BE2C (cell line): ENCODE data around the gene GNG7.

ENCODE experiments used
- DNase-seq: peaks from one replicate; pipeline ENCODE4 v3.0.0-alpha.2; 2020
- H3K27me3 ChIP-seq: fragments of 250-450 bp; sonication (Bioruptor Pico); 2 replicates; pipeline ENCODE4 v1.5.1; 2020; ENCODE audit warnings: mild to moderate bottlenecking
- H3K36me3 ChIP-seq: fragments of 250-450 bp; sonication (Bioruptor Pico); 2 replicates; pipeline ENCODE4 v1.5.1; 2020; ENCODE audit warnings: mild to moderate bottlenecking
- H3K4me1 ChIP-seq: fragments of 250-450 bp; sonication (Bioruptor Pico); 2 replicates; pipeline ENCODE4 v1.5.1; 2020
- H3K4me3 ChIP-seq: 2 replicates; pipeline ENCODE4 v1.5.1; 2011; ENCODE audit warnings: low read depth, low read length
- H3K9me3 ChIP-seq: fragments of 250-450 bp; sonication (Bioruptor Pico); 2 replicates; pipeline ENCODE4 v1.5.1; 2020
- TF ChIP-seq, protein P1 (sequence below): IDR thresholded peaks from 2 replicates; pipeline ENCODE4 v1.5.1; 2012; ENCODE audit warnings: mild to moderate bottlenecking, low read depth, low read length

Gene GNG7

DNA sequence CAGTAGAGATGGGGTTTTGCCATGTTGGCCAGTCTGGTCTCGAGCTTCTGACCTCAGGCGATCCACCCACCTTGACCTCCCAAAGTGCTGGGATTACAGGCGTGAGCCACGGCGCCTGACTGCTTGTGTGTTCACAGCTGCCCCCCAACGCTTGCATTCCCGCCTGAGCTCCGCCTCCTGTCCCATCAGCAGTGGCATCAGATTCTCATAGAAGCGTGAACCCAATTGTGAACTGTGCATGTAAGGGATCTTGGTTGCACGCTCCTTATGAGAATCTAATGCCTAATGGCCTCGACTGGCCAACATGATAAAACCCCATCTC, 150.7 kb downstream of the GNG7 start:
- no peaks in the 10 kb centered on the region for H3K36me3 ChIP-seq
- no peak overlapping the region for H3K4me3 ChIP-seq
- no peaks in the 10 kb centered on the region for H3K4me1 ChIP-seq
- TF ChIP-seq, protein P1, sequence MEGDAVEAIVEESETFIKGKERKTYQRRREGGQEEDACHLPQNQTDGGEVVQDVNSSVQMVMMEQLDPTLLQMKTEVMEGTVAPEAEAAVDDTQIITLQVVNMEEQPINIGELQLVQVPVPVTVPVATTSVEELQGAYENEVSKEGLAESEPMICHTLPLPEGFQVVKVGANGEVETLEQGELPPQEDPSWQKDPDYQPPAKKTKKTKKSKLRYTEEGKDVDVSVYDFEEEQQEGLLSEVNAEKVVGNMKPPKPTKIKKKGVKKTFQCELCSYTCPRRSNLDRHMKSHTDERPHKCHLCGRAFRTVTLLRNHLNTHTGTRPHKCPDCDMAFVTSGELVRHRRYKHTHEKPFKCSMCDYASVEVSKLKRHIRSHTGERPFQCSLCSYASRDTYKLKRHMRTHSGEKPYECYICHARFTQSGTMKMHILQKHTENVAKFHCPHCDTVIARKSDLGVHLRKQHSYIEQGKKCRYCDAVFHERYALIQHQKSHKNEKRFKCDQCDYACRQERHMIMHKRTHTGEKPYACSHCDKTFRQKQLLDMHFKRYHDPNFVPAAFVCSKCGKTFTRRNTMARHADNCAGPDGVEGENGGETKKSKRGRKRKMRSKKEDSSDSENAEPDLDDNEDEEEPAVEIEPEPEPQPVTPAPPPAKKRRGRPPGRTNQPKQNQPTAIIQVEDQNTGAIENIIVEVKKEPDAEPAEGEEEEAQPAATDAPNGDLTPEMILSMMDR, result no peak
- no peak for DNase-seq
- H3K27me3 ChIP-seq, result no peaks in the 10 kb centered on the region
- H3K9me3 ChIP-seq, result no peaks in the 10 kb centered on the region

DNA sequence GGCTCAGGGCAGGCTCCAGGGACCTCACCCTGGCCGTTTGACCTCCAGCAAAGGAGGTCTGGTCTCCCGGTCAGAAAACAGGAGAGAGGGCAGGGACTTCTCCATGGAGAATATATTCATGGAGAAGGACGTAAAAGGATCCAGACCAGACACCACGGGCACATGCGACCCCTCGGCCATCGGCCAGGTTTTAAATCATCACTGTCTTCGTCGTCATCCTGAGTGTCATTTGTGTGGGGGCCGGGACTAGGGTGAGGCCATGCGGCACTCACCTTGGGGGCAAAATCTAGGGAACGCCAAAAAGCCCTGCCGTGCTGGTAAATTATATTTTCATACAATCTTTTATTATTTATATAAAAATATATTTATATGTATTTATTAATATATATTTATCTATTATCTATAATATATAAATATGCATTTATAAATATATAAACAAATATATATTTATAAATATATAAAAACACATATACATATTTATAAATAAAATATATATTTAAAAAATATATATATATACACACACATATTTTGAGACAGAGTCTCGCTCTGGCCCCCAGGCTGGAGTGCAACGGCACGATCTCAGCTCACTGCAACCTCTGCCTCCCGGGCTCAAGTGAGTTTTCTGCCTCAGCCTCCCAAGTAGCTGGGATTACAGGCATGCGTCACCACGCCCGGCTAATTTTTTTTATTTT, 151.2 kb downstream of the GNG7 start:
- no peaks in the 10 kb centered on the region for H3K4me1 ChIP-seq
- TF ChIP-seq, protein P1, result no peak
- no peak for DNase-seq
- no peaks in the 10 kb centered on the region for H3K9me3 ChIP-seq
- no peaks in the 10 kb centered on the region for H3K36me3 ChIP-seq
- no peak overlapping the region for H3K4me3 ChIP-seq
- no peaks in the 10 kb centered on the region for H3K27me3 ChIP-seq

DNA sequence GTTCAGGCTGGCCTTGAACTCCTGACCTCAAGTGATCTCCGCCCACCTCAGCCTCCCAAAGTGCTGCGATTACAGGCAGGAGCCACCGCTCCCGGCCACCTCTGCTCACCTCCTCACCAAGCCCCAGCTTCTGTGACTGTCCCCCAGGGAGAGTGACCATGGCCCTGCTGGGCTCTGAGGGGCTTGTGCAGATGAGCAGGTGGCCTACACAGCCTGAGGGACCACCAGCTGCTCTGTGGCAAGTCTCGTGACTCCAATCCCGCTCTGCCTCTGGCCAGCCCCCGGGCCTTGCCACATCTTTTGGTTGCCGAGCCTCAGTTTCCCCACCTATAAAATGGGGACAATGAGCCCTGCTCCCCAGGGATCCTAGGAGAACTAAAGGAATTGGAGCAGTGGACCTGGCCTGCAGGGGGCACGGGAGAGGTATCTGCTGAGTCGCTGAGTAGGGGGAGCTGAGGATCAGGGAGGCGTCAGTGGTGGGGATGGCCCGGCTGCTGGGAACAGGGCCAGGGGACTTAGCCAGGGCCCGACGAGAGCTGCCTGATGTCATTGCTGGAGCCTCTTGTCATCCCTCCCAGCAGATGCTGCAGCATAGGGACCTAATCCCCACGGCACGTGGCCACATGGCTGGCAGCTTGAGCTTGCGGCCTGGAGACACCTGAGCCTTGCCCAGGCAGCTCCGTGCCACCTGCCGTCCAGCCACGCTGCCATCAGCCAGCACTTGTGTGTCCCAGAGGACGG, 151.9 kb downstream of the GNG7 start:
- Histone ChIP-seq H3K4me3 (no peak overlapping the region), H3K9me3 (no peaks in the 10 kb centered on the region), H3K4me1 (no peaks in the 10 kb centered on the region), H3K27me3 (no peaks in the 10 kb centered on the region), H3K36me3 (no peaks in the 10 kb centered on the region)
- TF ChIP-seq, protein P1, result peak; percentile 15; the same call in 1 of the 2 replicates
- DNase-seq, result peak; percentile 36

DNA sequence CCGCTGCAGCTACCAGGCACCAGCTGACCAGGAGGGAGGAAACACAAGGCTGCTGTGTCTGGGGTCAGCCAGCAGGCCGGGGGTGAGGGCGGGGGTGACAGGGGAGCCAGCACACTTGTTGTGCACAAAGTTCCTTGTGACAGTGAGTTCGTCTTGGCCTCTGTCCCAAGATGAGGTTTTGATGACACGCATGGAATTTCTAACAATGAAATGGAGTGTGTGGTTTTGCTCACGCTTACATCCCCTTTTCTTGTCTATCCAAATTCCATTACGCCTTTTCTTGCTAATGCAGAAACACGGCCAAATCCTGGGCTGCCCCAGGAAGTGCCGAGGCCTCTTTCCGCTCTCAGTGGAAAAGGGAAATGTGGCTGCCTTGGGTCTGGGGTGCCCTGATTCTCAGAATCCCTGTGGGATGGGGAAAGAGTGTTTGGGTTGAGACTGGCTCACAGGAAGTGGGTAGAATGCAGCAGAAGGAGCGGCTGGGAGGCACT, 152.7 kb downstream of the GNG7 start:
- TF ChIP-seq, protein P1, result no peak
- no peaks in the 10 kb centered on the region for H3K4me1 ChIP-seq
- no peak for DNase-seq
- no peaks in the 10 kb centered on the region for H3K36me3 ChIP-seq
- H3K4me3 ChIP-seq, result no peak overlapping the region
- no peaks in the 10 kb centered on the region for H3K9me3 ChIP-seq
- H3K27me3 ChIP-seq, result no peaks in the 10 kb centered on the region

DNA sequence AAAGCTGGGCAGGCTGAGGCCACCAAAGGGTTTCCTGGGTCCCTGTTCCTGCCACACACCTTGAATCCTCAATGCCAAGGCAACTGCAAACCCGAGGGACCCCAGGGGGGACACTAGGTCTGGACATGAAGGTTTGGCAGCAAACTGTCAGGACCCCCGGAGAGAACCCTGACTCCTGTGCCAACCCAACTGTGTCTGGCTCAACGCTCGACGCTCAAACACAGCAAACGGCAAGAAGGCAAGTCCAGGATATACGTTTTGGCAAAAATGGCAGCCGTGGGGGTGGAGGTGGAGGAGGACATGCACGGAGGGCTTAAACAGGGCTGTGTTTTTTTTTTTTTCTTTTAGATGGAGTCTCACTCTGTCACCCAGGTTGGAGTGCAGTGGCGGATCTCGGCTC, 153.5 kb downstream of the GNG7 start:
- no peak overlapping the region for H3K4me3 ChIP-seq
- H3K9me3 ChIP-seq, result no peaks in the 10 kb centered on the region
- peaks cover 2% of the 10 kb centered on the region for H3K4me1 ChIP-seq
- H3K27me3 ChIP-seq, result no peaks in the 10 kb centered on the region
- TF ChIP-seq, protein P1, result no peak
- no peaks in the 10 kb centered on the region for H3K36me3 ChIP-seq
- DNase-seq, result no peak

DNA sequence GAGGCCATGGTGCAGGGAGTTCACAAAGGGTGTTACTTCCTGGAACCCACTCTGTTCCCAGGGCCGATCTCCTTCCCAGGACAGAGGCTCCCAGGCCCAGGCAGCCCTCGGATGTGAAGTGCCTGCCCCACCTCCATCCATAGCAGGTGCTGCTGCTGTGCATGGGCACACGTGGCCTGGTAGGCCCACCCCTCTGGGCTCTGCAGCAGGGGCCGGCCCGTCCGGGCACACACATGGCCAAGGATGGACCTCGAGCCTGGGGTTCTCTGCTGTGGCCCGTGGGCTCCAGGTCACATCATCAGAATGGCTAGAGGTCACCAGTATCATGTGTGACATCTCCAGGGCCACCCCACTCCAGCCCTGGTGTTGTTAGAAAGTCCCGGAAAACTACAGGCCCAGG, 154.8 kb downstream of the GNG7 start:
- no peaks in the 10 kb centered on the region for H3K9me3 ChIP-seq
- no peaks in the 10 kb centered on the region for H3K27me3 ChIP-seq
- H3K36me3 ChIP-seq, result no peaks in the 10 kb centered on the region
- TF ChIP-seq, protein P1, result no peak
- no peak for DNase-seq
- peaks cover 9% of the 10 kb centered on the region for H3K4me1 ChIP-seq
- H3K4me3 ChIP-seq, result no peak overlapping the region
